CD4-positive, alpha-beta T cell treated with Interleukin-17A for 4 hours (primary cell): ENCODE measurements around the gene KCNQ5.
"Not testable (repeated sequence)": the region's sequence is repeated elsewhere in the genome, so short reads cannot be mapped to it uniquely, and the experiment has no call there.

Source experiments
- DNase-seq: peaks from one replicate; pipeline ENCODE4 v3.0.0-alpha.2; 2020; ENCODE audit warnings: mixed read lengths

Gene KCNQ5

DNA sequence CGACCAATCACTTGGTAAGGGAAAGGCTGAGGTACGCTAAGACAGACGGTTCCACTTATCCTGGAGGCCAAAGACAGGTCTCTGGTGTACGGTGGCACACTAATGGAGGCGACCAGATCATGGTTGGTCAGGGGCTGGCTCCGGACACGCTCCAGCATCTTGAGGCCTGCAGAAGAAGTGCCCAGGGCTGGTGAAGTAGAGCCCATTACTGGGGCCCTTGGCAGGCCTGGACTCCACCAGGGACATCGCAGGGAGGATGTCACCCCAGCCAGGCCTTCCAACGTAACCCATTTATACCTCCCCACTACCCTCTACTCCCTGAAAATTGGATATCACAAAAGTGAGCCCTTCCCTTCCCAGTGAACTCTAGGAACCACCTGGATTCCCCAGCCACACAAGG, 587.3 kb downstream of the KCNQ5 start:
- no peak for DNase-seq

DNA sequence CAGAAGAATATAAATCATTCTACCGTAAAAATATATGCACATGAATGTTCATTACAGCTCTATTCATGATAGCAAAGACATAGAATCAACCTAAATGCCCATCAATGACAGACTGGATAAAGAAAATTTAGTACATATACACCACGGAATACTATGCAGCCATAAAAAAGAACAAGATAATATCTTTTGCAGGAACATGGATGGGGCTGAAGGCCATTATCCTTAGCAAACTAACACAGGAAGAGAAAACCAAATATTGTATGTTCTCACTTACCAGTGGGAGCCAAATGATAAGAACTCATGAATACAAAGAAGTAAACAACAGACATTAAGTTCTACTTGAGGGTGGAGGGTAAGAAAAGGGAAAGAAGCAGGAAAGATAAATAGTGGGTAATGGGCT, 595.0 kb downstream of the KCNQ5 start:
- no peak for DNase-seq

DNA sequence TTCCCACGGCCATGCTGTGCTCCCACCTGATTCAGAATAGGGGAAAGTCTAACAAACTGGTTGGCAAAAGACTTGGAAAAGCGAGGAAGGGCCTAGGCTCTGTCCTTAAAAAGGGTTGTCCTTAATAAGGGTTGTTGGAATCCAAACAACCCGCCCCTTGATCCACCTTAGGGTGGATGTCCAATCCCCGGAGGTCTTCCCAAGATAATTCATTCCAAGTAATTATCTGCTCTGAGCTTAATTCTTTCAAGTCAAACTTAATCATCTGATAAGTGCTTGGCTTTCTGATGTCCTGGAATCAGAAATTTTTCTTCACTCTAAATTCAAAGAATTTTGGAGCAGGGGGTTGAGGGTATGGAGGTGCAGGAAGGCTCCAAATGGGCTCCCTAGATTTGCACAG, 603.5 kb downstream of the KCNQ5 start, which contains the start of gene KHDC1L:
TSS of gene KHDC1L (minus strand) at position 101 of the 400 bp plus-strand sequence. CDS start at position 13, 88 bp downstream.
- DNase-seq, result no peak

DNA sequence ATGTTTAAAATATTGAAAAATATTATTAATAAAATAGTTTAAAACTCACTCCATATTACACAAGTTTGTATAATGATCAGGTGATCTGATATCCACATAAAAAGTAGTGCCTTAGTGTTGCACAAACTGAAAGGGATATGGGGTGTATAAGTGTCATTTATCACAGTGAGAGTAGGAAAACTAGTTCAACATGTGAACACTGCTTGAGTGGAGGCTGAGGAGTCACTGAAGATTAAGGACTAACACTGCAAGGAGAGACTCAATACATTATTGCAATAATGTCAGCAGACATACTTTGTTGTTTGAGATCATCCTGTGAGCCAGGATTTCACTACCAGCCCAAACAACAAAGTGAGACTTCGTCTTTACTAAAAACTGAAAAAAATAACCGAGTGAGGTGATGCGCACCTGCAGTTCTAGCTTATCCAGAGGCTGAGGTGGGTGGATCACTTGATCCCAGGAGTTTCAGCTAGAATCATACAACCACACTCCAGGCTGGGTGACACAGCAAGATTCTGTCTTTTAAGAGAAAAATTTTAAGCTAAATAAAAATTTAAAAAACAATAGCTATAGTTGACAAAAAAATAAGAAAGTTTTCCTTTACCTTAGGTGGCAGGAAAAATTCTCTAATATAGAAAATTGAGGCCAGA, 605.9 kb downstream of the KCNQ5 start:
- no peak for DNase-seq

DNA sequence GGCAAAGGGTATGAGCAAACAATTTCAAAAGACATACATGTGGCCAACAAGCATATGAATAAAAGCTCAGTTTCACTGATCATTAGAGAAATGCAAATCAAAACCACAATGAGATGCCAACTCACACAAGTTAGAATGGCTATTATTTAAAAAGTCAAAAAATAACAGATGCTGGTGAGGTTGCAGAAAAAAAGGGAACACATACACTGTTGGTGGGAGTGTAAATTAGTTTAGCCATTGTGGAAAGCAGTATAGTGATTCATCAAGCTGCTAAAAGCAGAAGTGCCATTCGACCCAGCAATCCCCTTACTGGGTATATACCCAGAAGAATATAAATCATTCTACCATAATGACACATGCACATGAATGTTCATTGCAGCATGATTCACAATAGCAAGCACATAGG, 610.1 kb downstream of the KCNQ5 start:
- no peak for DNase-seq

DNA sequence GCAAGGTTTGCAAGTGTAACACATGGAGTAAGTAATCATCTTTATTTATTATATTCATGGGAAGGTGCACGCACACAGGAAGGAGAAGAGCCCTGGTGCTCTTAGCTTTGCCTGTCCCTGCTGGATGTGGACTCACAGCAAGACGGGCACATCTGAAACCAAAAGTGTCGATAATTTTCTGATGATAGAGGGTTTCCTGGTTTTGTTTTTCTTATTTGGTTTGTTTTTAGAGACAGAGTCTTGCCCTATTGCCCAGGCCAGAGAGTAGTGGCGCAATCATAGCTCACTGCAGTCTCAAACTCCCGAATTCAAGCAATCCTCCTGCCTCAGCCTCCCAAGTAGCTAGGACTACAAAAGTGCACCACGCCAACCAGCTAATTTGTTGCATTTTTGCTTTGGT, 611.2 kb downstream of the KCNQ5 start:
- no peak for DNase-seq

DNA sequence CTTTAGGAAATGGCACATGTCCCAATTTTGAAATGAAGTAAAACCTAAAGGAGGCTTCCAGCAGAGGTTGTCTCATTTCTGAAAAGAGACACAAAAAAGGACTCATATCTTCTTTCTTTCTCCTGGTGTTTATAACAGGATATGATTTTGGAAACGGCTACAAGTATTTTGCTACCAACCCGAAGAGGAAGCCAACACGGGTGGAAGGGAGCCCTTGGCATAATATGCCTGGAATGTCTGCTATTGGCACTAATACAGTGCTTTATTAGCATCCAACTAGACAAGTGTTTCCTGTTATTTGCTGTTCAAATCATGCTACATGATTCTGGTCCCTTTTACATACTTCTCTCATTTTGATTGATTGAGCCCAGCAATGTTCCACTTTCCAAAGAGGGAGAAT, 612.1 kb downstream of the KCNQ5 start:
- DNase-seq, result not testable (repeated sequence)

DNA sequence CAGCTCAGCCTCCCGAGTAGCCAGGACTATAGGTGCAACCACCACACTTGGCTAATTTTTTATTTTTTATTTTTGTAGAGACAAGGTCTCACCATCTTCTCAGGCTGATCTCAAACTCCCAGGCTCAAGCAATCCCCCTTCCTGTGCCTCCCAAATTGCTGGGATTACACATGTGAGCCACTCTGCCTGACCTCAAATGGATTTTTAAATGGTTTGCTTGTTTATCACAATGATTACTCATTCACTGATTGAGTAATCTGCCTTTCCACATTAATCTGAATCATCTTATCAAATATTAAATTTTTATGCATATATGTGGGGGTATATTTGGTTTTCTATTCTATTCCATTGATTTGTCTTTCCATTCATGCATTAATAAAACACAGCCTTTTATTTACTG, 612.9 kb downstream of the KCNQ5 start:
- DNase-seq, result no peak

DNA sequence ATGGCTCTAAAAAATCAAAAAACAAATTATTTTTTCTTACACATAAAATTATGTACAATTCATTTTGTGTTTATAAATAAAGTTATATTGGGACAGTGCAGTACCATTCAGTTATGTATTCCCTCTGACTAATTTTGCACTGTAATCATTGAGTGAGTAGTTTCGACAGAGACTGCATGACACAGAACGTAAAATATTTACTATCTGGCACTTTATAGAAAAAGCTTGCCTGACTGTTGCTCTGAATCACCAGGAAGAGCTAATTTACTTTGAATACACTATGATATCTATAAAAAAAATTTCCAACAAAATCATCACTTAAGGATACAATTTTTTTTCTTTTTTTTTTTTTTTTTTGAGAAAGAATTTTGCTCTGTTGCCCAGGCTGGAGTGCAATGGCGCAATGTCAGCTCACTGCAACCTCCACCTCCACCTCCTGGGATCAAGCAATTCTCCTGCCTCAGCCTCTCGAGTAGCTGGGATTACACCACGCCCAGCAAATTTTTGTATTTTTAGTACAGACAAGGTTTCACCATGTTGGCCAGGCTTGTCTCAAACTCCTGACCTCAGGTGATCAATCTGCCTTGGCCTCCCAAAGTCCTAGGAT, 614.4 kb downstream of the KCNQ5 start:
- DNase-seq, result no peak

DNA sequence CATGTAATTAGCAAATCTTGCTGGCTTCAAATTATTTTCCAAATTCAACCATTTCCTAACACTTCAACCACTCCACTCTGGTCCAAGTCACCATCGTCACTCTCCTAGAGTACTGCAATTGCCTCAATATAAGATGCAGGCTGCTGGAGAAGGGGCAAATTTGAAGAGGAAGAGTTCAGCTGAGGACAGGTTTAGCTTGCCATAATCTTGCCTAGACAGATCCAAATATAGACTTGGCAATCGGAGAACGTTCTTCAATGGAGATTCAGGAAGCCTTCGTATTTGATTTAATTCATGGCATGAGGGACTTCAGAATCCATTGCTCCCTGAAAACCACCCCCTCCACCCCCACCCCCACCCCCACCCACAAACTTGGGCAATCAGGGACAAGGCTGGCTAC, 618.9 kb downstream of the KCNQ5 start:
- no peak for DNase-seq

DNA sequence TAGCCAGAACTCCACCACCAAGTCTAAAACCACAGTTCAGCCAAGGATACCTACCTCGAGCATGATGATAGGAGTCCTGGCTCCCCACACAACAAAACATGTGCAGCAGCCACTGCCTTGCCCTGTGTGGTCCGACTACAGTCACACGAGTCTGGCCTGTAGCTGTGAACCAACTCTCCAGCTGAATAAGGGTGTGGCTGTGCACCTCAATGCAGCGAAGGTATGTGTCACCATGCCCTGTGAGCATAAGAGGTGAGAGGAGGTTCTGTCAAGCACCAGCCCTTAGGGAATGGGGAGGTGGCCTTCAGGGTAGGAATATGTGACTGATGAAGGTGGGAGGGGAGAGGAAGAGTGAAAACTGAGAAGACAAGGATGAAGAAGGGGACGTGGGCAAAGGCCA, 620.1 kb downstream of the KCNQ5 start:
- no peak for DNase-seq
